ENCODE measurements around the gene KCNG4.

DNA sequence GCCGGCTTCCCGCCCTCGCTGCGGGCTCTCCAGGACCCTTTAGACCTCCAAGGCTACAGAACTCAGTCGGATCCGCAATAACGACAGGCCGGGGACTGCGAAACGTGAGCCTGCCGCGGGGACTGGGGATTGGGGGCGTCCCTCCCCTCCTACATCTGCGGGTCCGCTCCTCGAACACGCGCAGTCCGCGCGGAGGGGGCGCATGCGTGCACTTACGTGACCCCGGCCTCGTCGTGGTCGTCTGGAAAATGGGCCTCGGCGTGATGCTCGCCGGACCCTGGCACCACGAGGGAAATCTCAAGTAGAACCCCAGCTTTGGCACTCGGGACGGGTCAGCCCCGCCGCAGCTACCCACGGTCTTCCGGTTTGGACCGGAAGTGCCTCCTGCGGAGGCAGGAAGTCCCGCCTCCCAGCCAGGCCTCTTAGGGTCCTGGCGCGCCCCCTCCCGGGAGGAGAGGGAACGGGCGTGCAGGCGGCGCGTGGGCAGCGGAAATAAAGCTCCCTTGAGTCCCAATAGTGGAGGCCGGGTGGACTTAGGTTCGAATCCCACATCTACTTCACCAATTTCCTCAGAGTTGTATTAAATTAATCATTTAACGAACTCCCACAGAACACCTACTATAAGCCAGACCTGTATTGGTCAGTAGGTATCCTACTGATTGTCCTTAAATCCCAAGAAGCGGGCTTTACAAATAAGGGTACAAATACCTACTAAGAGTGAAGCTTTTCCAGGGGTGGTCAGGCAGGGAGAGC lies 53.0 kb downstream of the KCNG4 start, which contains the start of gene TAF1C:
- TF ChIP-seq CTCF (conservative IDR thresholded peaks at IDR 0.05 in 1 of 2, IDR thresholded peaks at IDR 0.05 in 1 of 2; ENCODE audit: low read depth in 1 of 2, low read length in 2 of 2), result peak; percentile 79 to 84
- no peak for TF ChIP-seq EZH2 (IDR thresholded peaks at IDR 0.05; ENCODE audit: low read length, missing control alignments)

Measured in fibroblast of lung (primary cell).